K562 (cell line): ENCODE results near the gene NCAM2. TPM values are rescaled to one million over a fixed set of nuclear protein-coding genes. Genes with fewer than 3 reads are reported as not detected.

ENCODE experiments used
- ATAC-seq: fragments of 200-7000 bp; cut with Tn5 transposase; 3 replicates; pipeline ENCODE4 v1.9.1; 2020; ENCODE audit warnings: moderate library complexity
- BruUV-seq: library from RNA; stranded (reverse); fragments of 400-500 nt; replicated peaks from 2 replicates; lab custom pipeline; 2021; lab: Mats Ljungman, UMichigan
- CTCF ChIA-PET: fragments of 300-600 bp; formaldehyde crosslinking; extraction: SDS; loops from one replicate; lab custom pipeline; 2021; ENCODE audit warnings: low intra/inter-chr PET ratio; lab: Yijun Ruan, JAX
- POLR2A ChIA-PET: fragments of 300-600, 350-650 bp; sonication (Branson Sonifier 250); formaldehyde crosslinking; extraction: SDS; loops from one replicate; lab custom pipeline; 2021; ENCODE audit warnings: antibody characterized with exemption, inconsistent platforms; lab: Yijun Ruan, JAX
- DNase-seq, 4 experiments: peaks; one replicate each; pipeline versions ENCODE4 v3.0.0 to v3.0.0-alpha.2; 2011 to 2018; ENCODE audit warnings: low spot score in 3 of 4, mixed read lengths in 3 of 4; ENCODE audit errors: extremely low read depth in 1 of 4
- FAIRE-seq: peaks from 2 replicates; lab custom pipeline; 2011; peaks lifted over from hg19 to GRCh38; lab: Jason Lieb, UNC
- H2AFZ ChIP-seq: 2 replicates; pipeline ENCODE4 v1.6.0; 2011; ENCODE audit warnings: low read depth, low read length, control low read depth, inconsistent platforms
- H3K27ac ChIP-seq: fragments of 200-600 bp; 3 replicates; pipeline ENCODE4 v1.8.0; 2011; ENCODE audit warnings: low read depth, mild to moderate bottlenecking, control low read depth, inconsistent platforms, low read length, moderate library complexity, mixed read lengths; ENCODE audit errors: extremely low read depth
- H3K27me3 ChIP-seq, 2 experiments: fragments of 300-600 bp in 1 of 2; 2 replicates in 1 of 2; 3 replicates in 1 of 2; pipeline versions ENCODE4 v1.6.0 to v1.8.0; 2011; ENCODE audit warnings: inconsistent platforms in 2 of 2, low read length in 2 of 2, mild to moderate bottlenecking in 1 of 2, mixed read lengths in 1 of 2, moderate library complexity in 1 of 2; ENCODE audit not compliant: control insufficient read depth in 2 of 2, insufficient read depth in 2 of 2
- H3K36me3 ChIP-seq: fragments of 300-600 bp; 3 replicates; pipeline ENCODE4 v1.8.0; 2011; ENCODE audit warnings: mild to moderate bottlenecking, low read length, inconsistent platforms; ENCODE audit not compliant: control insufficient read depth, insufficient read depth
- H3K4me1 ChIP-seq, 2 experiments: fragments of 200-600 bp in 1 of 2; replicated peaks in 1 of 2; 2 replicates in 1 of 2; 3 replicates in 1 of 2; pipeline versions ENCODE4 v1.5.1 to v1.8.0; 2011; ENCODE audit warnings: inconsistent platforms in 2 of 2, low read length in 2 of 2, mild to moderate bottlenecking in 1 of 2, mixed read lengths in 1 of 2, moderate library complexity in 1 of 2; ENCODE audit not compliant: control insufficient read depth in 2 of 2, insufficient read depth in 2 of 2
- H3K4me2 ChIP-seq: 2 replicates; pipeline ENCODE4 v1.6.1; 2011; ENCODE audit warnings: low read length, control low read depth, inconsistent platforms, mixed read lengths; ENCODE audit not compliant: insufficient read depth
- H3K4me3 ChIP-seq: fragments of 200-600 bp; sonication (generic), shearing (Covaris generic); 2 replicates; pipeline ENCODE4 v1.5.1; 2016; ENCODE audit warnings: control low read depth, inconsistent platforms
- H3K79me2 ChIP-seq: fragments of 200-600 bp; 3 replicates; pipeline ENCODE4 v1.8.0; 2011; ENCODE audit warnings: low read length, inconsistent platforms; ENCODE audit not compliant: control insufficient read depth, insufficient read depth
- H3K9ac ChIP-seq, 2 experiments: 2 replicates each; pipeline versions ENCODE4 v1.6.0 to v1.6.1; 2011; ENCODE audit warnings: low read depth in 2 of 2, low read length in 2 of 2, control low read depth in 1 of 2, inconsistent platforms in 1 of 2, mild to moderate bottlenecking in 1 of 2, mixed read lengths in 1 of 2; ENCODE audit not compliant: insufficient read depth in 1 of 2
- H3K9me1 ChIP-seq: one replicate; pipeline ENCODE4 v1.6.0; 2011; ENCODE audit warnings: inconsistent platforms, mild to moderate bottlenecking, low read length, moderate library complexity; ENCODE audit not compliant: control insufficient read depth, insufficient read depth
- H3K9me3 ChIP-seq: replicated peaks from 2 replicates; pipeline ENCODE4 v1.5.1; 2011; ENCODE audit warnings: low read depth, low read length, inconsistent platforms; ENCODE audit not compliant: control insufficient read depth, insufficient read depth
- H4K20me1 ChIP-seq: replicated peaks from 2 replicates; pipeline ENCODE4 v1.6.1; 2011; ENCODE audit warnings: low read length, inconsistent platforms, mixed read lengths; ENCODE audit not compliant: control insufficient read depth, insufficient read depth
- BDP1 ChIP-seq: IDR thresholded peaks from 3 replicates; pipeline ENCODE4 v1.6.1; 2011; ENCODE audit not compliant: insufficient read length, insufficient read depth
- MECOM ChIP-seq: fragments of 250-450 bp; sonication (Bioruptor Pico); IDR thresholded peaks from 2 replicates; pipeline ENCODE4 v1.8.0; 2022; ENCODE audit warnings: inconsistent platforms
- WGBS: fragments of 100-300 bp; shearing (Covaris generic); methylation state at CpG from one replicate; pipeline ENCODE4 v1.1.6; 2016; ENCODE audit warnings: low coverage, mixed read lengths; ENCODE audit not compliant: insufficient coverage; ENCODE audit errors: missing lambda C conversion rate; 5-methylcytosine and 5-hydroxymethylcytosine counted together
- in situ Hi-C: fragments of 300-500 bp; cut with MboI; formaldehyde crosslinking; loops from 4 replicates; pipeline ENCODE4 v1.15.0; 2018; ENCODE audit warnings: inconsistent platforms, mixed read lengths
- intact Hi-C: fragments of 100-400 bp; cut with micrococcal nuclease; formaldehyde crosslinking; loops from 2 replicates; pipeline ENCODE4 v1.14.2; 2022
- polyA plus RNA-seq, 8 experiments: library from polyadenylated mRNA; depleted of rRNA in 4 of 8; stranded (reverse) in 5 of 8; unstranded in 3 of 8; fragments of >200 nt; fragmentation: Nextera tagmentation in 2 of 8; fragmentation: Illumina TruSeq in 1 of 8; extraction: Ambion mirVana in 2 of 8; extraction: Trizol in 1 of 8; gene quantifications; 2 replicates each; pipeline versions ENCODE4 v1.2.1 to v1.2.3, GENCODE V29; 2011 to 2014; ENCODE audit warnings: inconsistent platforms in 1 of 8, missing spikeins in 1 of 8
- total RNA-seq, 7 experiments: library from RNA; depleted of rRNA in 6 of 7; stranded (reverse); fragments of >200 nt in 6 of 7; fragmentation: Illumina TruSeq in 2 of 7; extraction: Trizol in 2 of 7; gene quantifications; 2 replicates each; pipeline versions ENCODE4 v1.2.1 to v1.2.3, GENCODE V29; 2011 to 2021; ENCODE audit warnings: low replicate concordance in 1 of 7
- TF ChIP-seq, protein P1 (sequence below): IDR thresholded peaks from 2 replicates; pipeline ENCODE4 v1.6.1; 2014; ENCODE audit warnings: antibody characterized with exemption
- TF ChIP-seq, protein P2 (sequence below), 2 experiments: fragments of 150-350 bp in 1 of 2; IDR thresholded peaks; 2 replicates each; pipeline ENCODE4 v1.6.1; 2012 to 2016; ENCODE audit warnings: low read depth in 2 of 2, low read length in 2 of 2, mild to moderate bottlenecking in 1 of 2, moderate library complexity in 1 of 2
- TF ChIP-seq, protein P3 (sequence below): sonication (generic); formaldehyde crosslinking; IDR thresholded peaks from 2 replicates; pipeline ENCODE4 v1.4.0; 2020; ENCODE audit warnings: mild to moderate bottlenecking, missing genetic modification reagents
- TF ChIP-seq, protein P4 (sequence below): sonication (generic); formaldehyde crosslinking; IDR thresholded peaks from 2 replicates; pipeline ENCODE4 v1.9.0; 2022; ENCODE audit warnings: mild to moderate bottlenecking, missing genetic modification reagents
- TF ChIP-seq, protein P5 (sequence below): fragments of 250-450 bp; sonication (Bioruptor Pico); IDR thresholded peaks from 2 replicates; pipeline ENCODE4 v1.9.0; 2021; ENCODE audit warnings: mild to moderate bottlenecking, inconsistent platforms
- TF ChIP-seq, protein P6 (sequence below): fragments of 250-450 bp; sonication (Bioruptor Pico); IDR thresholded peaks from 2 replicates; pipeline ENCODE4 v1.8.0; 2022; ENCODE audit warnings: inconsistent platforms, mild to moderate bottlenecking, moderate library complexity, borderline replicate concordance

NCAM2 gene
- total and polyA plus RNA-seq, 9 of the 15 experiments (the other 6 are each of a cell fraction or from before 2014, with no cell fraction given): 14.0 to 58.2 (median 27.8) TPM

DNA sequence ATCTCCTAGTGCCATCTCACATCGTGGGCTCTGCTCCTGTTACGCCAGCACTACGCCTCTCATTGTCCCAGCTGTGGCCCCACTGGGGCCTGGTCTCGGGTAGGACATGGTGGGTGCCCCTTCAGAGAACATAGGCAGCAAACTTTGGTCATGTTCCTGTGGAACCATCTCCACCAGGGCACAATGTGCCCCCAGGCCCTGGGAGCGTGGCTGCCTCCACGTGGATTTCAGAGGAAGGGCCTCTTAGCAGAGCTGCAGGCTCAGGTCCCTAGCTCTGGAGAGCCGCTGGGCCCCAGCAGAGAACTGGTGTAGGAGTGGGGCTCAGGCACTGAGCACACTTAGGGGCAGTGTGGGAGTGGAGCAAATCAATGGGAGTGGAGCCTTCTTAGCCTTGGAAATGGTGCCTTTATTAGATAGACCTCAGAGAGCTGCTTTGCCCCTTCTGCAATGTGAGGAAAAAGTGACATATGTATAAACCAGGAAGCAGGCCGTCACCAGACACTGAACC, 460.0 kb downstream of the NCAM2 start (continued):
- TF ChIP-seq, protein P1, sequence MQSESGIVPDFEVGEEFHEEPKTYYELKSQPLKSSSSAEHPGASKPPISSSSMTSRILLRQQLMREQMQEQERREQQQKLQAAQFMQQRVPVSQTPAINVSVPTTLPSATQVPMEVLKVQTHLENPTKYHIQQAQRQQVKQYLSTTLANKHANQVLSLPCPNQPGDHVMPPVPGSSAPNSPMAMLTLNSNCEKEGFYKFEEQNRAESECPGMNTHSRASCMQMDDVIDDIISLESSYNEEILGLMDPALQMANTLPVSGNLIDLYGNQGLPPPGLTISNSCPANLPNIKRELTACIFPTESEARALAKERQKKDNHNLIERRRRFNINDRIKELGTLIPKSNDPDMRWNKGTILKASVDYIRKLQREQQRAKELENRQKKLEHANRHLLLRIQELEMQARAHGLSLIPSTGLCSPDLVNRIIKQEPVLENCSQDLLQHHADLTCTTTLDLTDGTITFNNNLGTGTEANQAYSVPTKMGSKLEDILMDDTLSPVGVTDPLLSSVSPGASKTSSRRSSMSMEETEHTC: no peak

DNA sequence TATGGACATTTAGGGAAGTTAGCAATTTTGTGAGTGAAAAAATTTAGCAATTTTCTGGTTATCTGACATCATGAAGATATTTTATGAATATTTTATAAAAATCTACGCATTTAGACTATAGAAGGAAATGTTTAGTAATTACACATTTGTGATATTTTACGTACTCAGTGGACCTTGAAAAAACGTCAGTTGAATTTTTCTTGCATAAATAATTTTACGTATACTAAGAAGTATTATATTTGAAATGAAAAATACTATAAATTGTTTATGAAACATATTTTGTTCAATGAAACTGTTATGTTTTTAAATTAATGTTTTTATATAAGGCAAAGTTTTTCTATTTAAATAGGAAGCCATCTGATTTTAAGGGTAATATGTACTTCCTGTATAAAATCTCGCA, 462.8 kb downstream of the NCAM2 start:
- 88% methylated on average over 5 of the region's 5 CpGs for WGBS
- no peak for DNase-seq
- no peak for FAIRE-seq
- intact Hi-C loops: no loop called here
- Histone ChIP-seq H3K4me2 (no peak overlapping the region), H2AFZ (no peak overlapping the region), H3K27me3 (no peaks in the 10 kb centered on the region), H3K36me3 (no peaks in the 10 kb centered on the region), H3K27ac (no peak overlapping the region), H3K4me3 (no peak overlapping the region), H3K9me1 (no peaks in the 10 kb centered on the region), H3K4me1 (no peaks in the 10 kb centered on the region), H3K79me2 (no peaks in the 10 kb centered on the region), H3K9ac (no peak overlapping the region), H3K9me3 (no peaks in the 10 kb centered on the region), H4K20me1 (no peaks in the 10 kb centered on the region)
- POLR2A ChIA-PET: no interaction called here
- CTCF ChIA-PET: no interaction called here
- no peak for ATAC-seq
- no TSS peak for BruUV-seq
- in situ Hi-C loops: no loop called here
- TF ChIP-seq MECOM (no peak), BDP1 (no peak)
- TF ChIP-seq, protein P2, sequence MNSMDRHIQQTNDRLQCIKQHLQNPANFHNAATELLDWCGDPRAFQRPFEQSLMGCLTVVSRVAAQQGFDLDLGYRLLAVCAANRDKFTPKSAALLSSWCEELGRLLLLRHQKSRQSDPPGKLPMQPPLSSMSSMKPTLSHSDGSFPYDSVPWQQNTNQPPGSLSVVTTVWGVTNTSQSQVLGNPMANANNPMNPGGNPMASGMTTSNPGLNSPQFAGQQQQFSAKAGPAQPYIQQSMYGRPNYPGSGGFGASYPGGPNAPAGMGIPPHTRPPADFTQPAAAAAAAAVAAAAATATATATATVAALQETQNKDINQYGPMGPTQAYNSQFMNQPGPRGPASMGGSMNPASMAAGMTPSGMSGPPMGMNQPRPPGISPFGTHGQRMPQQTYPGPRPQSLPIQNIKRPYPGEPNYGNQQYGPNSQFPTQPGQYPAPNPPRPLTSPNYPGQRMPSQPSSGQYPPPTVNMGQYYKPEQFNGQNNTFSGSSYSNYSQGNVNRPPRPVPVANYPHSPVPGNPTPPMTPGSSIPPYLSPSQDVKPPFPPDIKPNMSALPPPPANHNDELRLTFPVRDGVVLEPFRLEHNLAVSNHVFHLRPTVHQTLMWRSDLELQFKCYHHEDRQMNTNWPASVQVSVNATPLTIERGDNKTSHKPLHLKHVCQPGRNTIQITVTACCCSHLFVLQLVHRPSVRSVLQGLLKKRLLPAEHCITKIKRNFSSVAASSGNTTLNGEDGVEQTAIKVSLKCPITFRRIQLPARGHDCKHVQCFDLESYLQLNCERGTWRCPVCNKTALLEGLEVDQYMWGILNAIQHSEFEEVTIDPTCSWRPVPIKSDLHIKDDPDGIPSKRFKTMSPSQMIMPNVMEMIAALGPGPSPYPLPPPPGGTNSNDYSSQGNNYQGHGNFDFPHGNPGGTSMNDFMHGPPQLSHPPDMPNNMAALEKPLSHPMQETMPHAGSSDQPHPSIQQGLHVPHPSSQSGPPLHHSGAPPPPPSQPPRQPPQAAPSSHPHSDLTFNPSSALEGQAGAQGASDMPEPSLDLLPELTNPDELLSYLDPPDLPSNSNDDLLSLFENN (IDR thresholded peaks at IDR 0.05; ENCODE audit: low read depth in 2 of 2, low read length in 2 of 2): no peak
- TF ChIP-seq, protein P3, sequence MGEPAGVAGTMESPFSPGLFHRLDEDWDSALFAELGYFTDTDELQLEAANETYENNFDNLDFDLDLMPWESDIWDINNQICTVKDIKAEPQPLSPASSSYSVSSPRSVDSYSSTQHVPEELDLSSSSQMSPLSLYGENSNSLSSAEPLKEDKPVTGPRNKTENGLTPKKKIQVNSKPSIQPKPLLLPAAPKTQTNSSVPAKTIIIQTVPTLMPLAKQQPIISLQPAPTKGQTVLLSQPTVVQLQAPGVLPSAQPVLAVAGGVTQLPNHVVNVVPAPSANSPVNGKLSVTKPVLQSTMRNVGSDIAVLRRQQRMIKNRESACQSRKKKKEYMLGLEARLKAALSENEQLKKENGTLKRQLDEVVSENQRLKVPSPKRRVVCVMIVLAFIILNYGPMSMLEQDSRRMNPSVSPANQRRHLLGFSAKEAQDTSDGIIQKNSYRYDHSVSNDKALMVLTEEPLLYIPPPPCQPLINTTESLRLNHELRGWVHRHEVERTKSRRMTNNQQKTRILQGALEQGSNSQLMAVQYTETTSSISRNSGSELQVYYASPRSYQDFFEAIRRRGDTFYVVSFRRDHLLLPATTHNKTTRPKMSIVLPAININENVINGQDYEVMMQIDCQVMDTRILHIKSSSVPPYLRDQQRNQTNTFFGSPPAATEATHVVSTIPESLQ (CRISPR knock-in tag): no peak
- TF ChIP-seq, protein P4, sequence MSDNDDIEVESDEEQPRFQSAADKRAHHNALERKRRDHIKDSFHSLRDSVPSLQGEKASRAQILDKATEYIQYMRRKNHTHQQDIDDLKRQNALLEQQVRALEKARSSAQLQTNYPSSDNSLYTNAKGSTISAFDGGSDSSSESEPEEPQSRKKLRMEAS (CRISPR knock-in tag): no peak
- TF ChIP-seq, protein P5, sequence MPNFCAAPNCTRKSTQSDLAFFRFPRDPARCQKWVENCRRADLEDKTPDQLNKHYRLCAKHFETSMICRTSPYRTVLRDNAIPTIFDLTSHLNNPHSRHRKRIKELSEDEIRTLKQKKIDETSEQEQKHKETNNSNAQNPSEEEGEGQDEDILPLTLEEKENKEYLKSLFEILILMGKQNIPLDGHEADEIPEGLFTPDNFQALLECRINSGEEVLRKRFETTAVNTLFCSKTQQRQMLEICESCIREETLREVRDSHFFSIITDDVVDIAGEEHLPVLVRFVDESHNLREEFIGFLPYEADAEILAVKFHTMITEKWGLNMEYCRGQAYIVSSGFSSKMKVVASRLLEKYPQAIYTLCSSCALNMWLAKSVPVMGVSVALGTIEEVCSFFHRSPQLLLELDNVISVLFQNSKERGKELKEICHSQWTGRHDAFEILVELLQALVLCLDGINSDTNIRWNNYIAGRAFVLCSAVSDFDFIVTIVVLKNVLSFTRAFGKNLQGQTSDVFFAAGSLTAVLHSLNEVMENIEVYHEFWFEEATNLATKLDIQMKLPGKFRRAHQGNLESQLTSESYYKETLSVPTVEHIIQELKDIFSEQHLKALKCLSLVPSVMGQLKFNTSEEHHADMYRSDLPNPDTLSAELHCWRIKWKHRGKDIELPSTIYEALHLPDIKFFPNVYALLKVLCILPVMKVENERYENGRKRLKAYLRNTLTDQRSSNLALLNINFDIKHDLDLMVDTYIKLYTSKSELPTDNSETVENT (CRISPR knock-in tag): no peak
- TF ChIP-seq, protein P6, sequence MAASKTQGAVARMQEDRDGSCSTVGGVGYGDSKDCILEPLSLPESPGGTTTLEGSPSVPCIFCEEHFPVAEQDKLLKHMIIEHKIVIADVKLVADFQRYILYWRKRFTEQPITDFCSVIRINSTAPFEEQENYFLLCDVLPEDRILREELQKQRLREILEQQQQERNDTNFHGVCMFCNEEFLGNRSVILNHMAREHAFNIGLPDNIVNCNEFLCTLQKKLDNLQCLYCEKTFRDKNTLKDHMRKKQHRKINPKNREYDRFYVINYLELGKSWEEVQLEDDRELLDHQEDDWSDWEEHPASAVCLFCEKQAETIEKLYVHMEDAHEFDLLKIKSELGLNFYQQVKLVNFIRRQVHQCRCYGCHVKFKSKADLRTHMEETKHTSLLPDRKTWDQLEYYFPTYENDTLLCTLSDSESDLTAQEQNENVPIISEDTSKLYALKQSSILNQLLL: peak; percentile 69; the same call in 1 of the 2 replicates
